Measurements from ENCODE around the gene OR6X1.

OR6X1 gene

GRCh38 chr11:123754101-123754568, at the start of gene OR6X1:
Gene OR6X1 (minus strand): TSS chr11:123754518. CDS start chr11:123754518, 0 bp downstream.
- DNase-seq = no peak

- no peak for DNase-seq
These were observed 47.4 kb upstream of the OR6X1 start for GRCh38 chr11:123801765-123802164.

GRCh38 chr11:123800036-123800435, 45.7 kb upstream of the OR6X1 start:
- DNase-seq = no peak

GRCh38 chr11:123799438-123799837, 45.1 kb upstream of the OR6X1 start:
- no peak for DNase-seq

- DNase-seq = no peak
These were observed 44.4 kb upstream of the OR6X1 start for GRCh38 chr11:123798513-123799252.

GRCh38 chr11:123798079-123798478, 43.8 kb upstream of the OR6X1 start:
- no peak for DNase-seq

- no peak for DNase-seq
These were observed 43.2 kb upstream of the OR6X1 start for GRCh38 chr11:123797541-123797940.

GRCh38 chr11:123797114-123797513, 42.8 kb upstream of the OR6X1 start:
- DNase-seq = peak; percentile 45 to 68

GRCh38 chr11:123796226-123796625, 41.9 kb upstream of the OR6X1 start:
- no peak for DNase-seq

GRCh38 chr11:123783536-123783935, 29.2 kb upstream of the OR6X1 start:
- DNase-seq = no peak

GRCh38 chr11:123778511-123778910, 24.2 kb upstream of the OR6X1 start:
- no peak for DNase-seq

- no peak for DNase-seq
These were observed 21.6 kb upstream of the OR6X1 start for GRCh38 chr11:123775715-123776549.

- DNase-seq = no peak
These were observed 21.0 kb upstream of the OR6X1 start for GRCh38 chr11:123775289-123775688.

GRCh38 chr11:123773959-123774358, 19.6 kb upstream of the OR6X1 start:
- no peak for DNase-seq

- no peak for DNase-seq
These were observed 18.7 kb upstream of the OR6X1 start for GRCh38 chr11:123773026-123773425.

GRCh38 chr11:123771664-123772063, 17.3 kb upstream of the OR6X1 start:
- DNase-seq = no peak

GRCh38 chr11:123770712-123771111, 16.4 kb upstream of the OR6X1 start:
- no peak for DNase-seq

- no peak for DNase-seq
These were observed 11.3 kb upstream of the OR6X1 start for GRCh38 chr11:123765601-123766000.

- no peak for DNase-seq
These were observed 8.1 kb upstream of the OR6X1 start for GRCh38 chr11:123762422-123762821.

GRCh38 chr11:123760894-123761293, 6.6 kb upstream of the OR6X1 start:
- DNase-seq = no peak

- no peak for DNase-seq
These were observed 3.7 kb upstream of the OR6X1 start for GRCh38 chr11:123757976-123758375.

GRCh38 chr11:123755813-123756212, 1.5 kb upstream of the OR6X1 start:
- no peak for DNase-seq

- DNase-seq = no peak
These were observed 1.0 kb upstream of the OR6X1 start for GRCh38 chr11:123755344-123755743.

- DNase-seq = no peak
These were observed 1.2 kb downstream of the OR6X1 start for GRCh38 chr11:123753110-123753509.

All from SHP77 (cell line).